ENCODE data around the gene CBR4. TPM values are rescaled to one million over a fixed set of nuclear protein-coding genes. Genes with fewer than 3 reads are reported as not detected.
A peak's percentile ranks its signal among the peaks of the same experiment; 100 is the strongest.

CBR4 gene
- total and polyA plus RNA-seq, 7 donors: 8.4 to 23.9 (median 16.4) TPM

DNA sequence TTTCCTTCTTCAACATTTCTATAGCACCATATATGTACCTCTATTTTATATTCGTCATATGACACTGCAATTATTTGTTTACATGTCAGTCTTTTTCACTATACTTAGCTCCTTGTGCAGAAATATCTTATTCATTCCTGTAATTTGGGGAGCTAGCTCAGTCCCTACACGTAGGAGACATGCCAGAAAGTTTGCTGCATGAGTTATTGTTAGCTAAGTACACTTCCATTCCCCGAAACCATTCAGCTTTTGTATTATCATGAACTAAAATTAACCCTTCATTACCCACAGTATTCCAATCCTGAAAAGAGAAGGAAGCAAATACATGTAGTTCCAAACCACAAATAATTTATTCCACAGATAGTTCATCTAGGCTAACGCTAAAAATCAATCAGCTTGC is 10.2 kb downstream of the CBR4 start:
- Histone ChIP-seq H3K4me1 (no peaks in the 10 kb centered on the region), H3K9me3 (no peaks in the 10 kb centered on the region), H3K4me3 (no peak overlapping the region), H3K36me3 (peaks cover 0 to 81% (median 8%) of the 10 kb centered on the region in 4 donors), H3K27ac (no peak overlapping the region), H3K27me3 (no peaks in the 10 kb centered on the region)
- intact Hi-C loops (cut with DNase I): loop anchor here (10.0 kb wide), 1 partner anchor 415 kb away; no protein-coding TSS in a partner anchor
- WGBS, 2 donors: 54 to 65% methylated on average over 4 of the region's 4 CpGs
- TF ChIP-seq POLR2AphosphoS5 (IDR thresholded peaks at IDR 0.05) (no peak), EP300 (IDR thresholded peaks at IDR 0.05) (no peak), POLR2A (IDR thresholded peaks at IDR 0.05) (no peak)
- TF ChIP-seq, protein P1, sequence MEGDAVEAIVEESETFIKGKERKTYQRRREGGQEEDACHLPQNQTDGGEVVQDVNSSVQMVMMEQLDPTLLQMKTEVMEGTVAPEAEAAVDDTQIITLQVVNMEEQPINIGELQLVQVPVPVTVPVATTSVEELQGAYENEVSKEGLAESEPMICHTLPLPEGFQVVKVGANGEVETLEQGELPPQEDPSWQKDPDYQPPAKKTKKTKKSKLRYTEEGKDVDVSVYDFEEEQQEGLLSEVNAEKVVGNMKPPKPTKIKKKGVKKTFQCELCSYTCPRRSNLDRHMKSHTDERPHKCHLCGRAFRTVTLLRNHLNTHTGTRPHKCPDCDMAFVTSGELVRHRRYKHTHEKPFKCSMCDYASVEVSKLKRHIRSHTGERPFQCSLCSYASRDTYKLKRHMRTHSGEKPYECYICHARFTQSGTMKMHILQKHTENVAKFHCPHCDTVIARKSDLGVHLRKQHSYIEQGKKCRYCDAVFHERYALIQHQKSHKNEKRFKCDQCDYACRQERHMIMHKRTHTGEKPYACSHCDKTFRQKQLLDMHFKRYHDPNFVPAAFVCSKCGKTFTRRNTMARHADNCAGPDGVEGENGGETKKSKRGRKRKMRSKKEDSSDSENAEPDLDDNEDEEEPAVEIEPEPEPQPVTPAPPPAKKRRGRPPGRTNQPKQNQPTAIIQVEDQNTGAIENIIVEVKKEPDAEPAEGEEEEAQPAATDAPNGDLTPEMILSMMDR (IDR thresholded peaks at IDR 0.05): no peak
- DNase-seq: no peak

DNA sequence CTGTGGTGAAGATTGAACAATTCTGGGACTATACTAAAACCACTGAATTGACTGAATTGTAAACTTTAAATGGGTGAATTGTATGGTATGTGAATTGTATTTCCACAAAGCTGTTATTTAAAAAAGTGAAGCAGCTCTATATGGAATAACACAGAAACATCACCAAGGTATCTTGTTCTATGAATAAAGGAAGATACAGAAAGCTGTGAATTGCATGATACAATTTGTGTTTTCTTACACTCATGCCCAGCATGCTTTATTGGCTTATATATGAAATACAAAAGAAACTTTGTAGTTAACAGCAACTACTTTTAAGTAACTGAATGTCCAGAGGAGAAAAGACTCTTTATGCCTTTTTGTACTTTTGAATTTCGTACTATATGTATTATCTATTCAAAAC is 11.5 kb downstream of the CBR4 start:
- H3K4me3 ChIP-seq: no peak overlapping the region
- peaks cover 0 to 69% (median 8%) of the 10 kb centered on the region in 4 donors for H3K36me3 ChIP-seq
- no peaks in the 10 kb centered on the region for H3K4me1 ChIP-seq
- no peaks in the 10 kb centered on the region for H3K27me3 ChIP-seq
- no peak overlapping the region for H3K27ac ChIP-seq
- intact Hi-C loops (cut with DNase I): no loop called here
- WGBS, 2 donors: 90 to 95% methylated on average over 1 of the region's 1 CpG
- DNase-seq: no peak
- H3K9me3 ChIP-seq: no peaks in the 10 kb centered on the region
- TF ChIP-seq POLR2A (IDR thresholded peaks at IDR 0.05) (no peak), EP300 (IDR thresholded peaks at IDR 0.05) (no peak), POLR2AphosphoS5 (IDR thresholded peaks at IDR 0.05) (no peak)
- TF ChIP-seq, protein P1 (IDR thresholded peaks at IDR 0.05): no peak

DNA sequence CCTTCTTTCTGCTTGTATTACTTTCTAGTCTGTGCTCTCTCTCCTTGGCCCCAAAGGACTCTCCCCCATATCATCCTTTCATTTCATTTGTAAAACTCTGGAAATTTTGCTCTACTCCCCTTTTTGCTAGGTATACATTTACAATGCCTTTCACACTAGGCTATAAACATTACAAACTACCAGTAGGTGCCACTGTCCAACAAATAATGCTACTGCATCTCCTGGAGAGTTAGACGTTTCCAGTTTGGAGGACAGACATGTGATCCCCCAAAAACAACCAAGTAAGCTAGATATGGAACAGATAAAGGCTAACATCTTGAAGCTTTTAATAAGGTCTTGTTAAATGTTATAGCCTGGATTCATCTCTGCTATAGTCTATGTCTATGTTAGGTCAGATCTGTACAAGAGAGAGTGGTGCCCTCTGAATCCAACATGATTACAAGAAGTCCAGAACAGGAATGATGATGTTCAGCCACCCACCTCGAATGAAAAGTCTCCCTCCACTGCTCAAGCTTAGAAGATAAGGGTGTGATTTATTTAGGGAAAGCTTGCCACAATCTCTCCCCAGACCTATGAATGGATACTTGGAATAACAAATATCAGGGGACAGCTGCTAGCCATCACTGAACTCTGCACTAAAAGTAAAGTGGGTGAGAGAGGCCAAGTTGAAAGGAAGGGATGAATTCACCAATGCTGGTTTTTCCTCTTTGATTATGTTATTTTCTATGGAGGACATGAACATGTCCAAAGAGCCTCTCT is 14.3 kb downstream of the CBR4 start:
- Histone ChIP-seq H3K4me1 (no peaks in the 10 kb centered on the region), H3K9me3 (no peaks in the 10 kb centered on the region), H3K36me3 (peaks cover 0 to 40% (median 3%) of the 10 kb centered on the region in 4 donors), H3K27ac (no peak overlapping the region), H3K4me3 (no peak overlapping the region), H3K27me3 (no peaks in the 10 kb centered on the region)
- DNase-seq: no peak
- TF ChIP-seq POLR2A (IDR thresholded peaks at IDR 0.05): no peak
- no peak for TF ChIP-seq POLR2AphosphoS5 (IDR thresholded peaks at IDR 0.05)
- TF ChIP-seq, protein P1 (IDR thresholded peaks at IDR 0.05): peak in 2 of 4 experiments; percentile 11 to 13
- TF ChIP-seq EP300 (IDR thresholded peaks at IDR 0.05): no peak
- intact Hi-C loops (cut with DNase I): no loop called here
- WGBS, 2 donors: 28 to 48% methylated on average over 2 of the region's 2 CpGs

DNA sequence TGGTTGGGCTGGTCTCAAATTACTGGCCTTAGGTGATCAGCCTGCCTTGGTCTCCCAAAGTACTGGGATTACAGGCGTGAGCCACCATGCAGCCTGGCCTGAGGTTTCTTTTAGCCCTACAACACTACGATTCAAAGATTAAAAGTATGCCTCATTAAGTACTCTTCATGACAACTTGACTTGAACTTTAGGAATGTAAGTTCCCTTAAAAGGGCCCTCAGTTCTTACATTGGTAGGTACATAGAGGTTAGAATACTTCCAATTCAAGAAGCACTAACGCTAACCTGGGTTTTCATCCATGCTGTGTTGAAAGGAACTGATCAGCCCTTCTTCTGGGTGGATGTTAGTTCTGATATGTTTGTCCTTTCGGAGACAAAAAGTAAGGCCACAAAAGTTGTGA is 15.1 kb downstream of the CBR4 start:
- Histone ChIP-seq H3K9me3 (no peaks in the 10 kb centered on the region), H3K4me1 (no peaks in the 10 kb centered on the region), H3K27ac (no peak overlapping the region), H3K4me3 (no peak overlapping the region), H3K36me3 (peaks cover 0 to 34% (median 4%) of the 10 kb centered on the region in 4 donors), H3K27me3 (no peaks in the 10 kb centered on the region)
- 96 to 97% methylated on average over 4 of the region's 4 CpGs for WGBS, 2 donors
- TF ChIP-seq POLR2A (IDR thresholded peaks at IDR 0.05) (no peak), EP300 (IDR thresholded peaks at IDR 0.05) (no peak), POLR2AphosphoS5 (IDR thresholded peaks at IDR 0.05) (no peak)
- TF ChIP-seq, protein P1 (IDR thresholded peaks at IDR 0.05): no peak
- DNase-seq: no peak
- intact Hi-C loops (cut with DNase I): no loop called here

All from sigmoid colon (tissue), 7 donors.